Stimulated activated naive CD8-positive, alpha-beta T cell treated with anti-CD3 and anti-CD28 coated beads, Interleukin-15, amount 100 ng/mL, for 72 hours (primary cell): Measurements from ENCODE around the gene ALKBH4.
"Not testable (repeated sequence)": the region's sequence is repeated elsewhere in the genome, so short reads cannot be mapped to it uniquely, and the experiment has no call there.

Experiments used
- ATAC-seq: fragments of 150-1000 bp; cut with Tn5 transposase; 2 replicates; pipeline ENCODE4 v1.10.0; 2021; ENCODE audit warnings: mild to moderate bottlenecking, moderate library complexity
- DNase-seq, 2 donors: peaks; one replicate each; pipeline ENCODE4 v3.0.0; 2021 to 2022
- H3K27ac Mint-ChIP-seq, 2 donors: one replicate each; pipeline ENCODE4 v1.8.0; 2022; ENCODE audit warnings: mild to moderate bottlenecking in 2 of 2, mixed read lengths in 2 of 2, moderate library complexity in 2 of 2
- H3K27me3 Mint-ChIP-seq: one replicate; pipeline ENCODE4 v1.8.0; 2022; ENCODE audit warnings: mixed read lengths
- H3K4me1 Mint-ChIP-seq: one replicate; pipeline ENCODE4 v1.8.0; 2022; ENCODE audit warnings: mild to moderate bottlenecking, mixed read lengths
- H3K4me3 Mint-ChIP-seq, 2 donors: one replicate each; pipeline ENCODE4 v1.8.0; 2022; ENCODE audit warnings: mild to moderate bottlenecking in 2 of 2, mixed read lengths in 2 of 2, moderate library complexity in 1 of 2
- H3K9me3 Mint-ChIP-seq, 2 donors: one replicate each; pipeline ENCODE4 v1.8.0; 2022; ENCODE audit warnings: mixed read lengths in 2 of 2

The ALKBH4 gene

GRCh38 chr7:102468478-102469350 is 4.1 kb upstream of the ALKBH4 start:
- DNase-seq = no peak
- H3K27ac Mint-ChIP-seq = peak overlapping the region in 1 of 2 donors; percentile 95
- peaks cover 34% of the 10 kb centered on the region for H3K4me1 Mint-ChIP-seq
- no peaks in the 10 kb centered on the region for H3K9me3 Mint-ChIP-seq
- no peak for ATAC-seq
- no peaks in the 10 kb centered on the region for H3K27me3 Mint-ChIP-seq
- H3K4me3 Mint-ChIP-seq = no peak overlapping the region

GRCh38 chr7:102467581-102468477 is 3.2 kb upstream of the ALKBH4 start:
- Mint-ChIP-seq H3K4me1 (peaks cover 39% of the 10 kb centered on the region), H3K9me3 (no peaks in the 10 kb centered on the region), H3K27ac (peak overlapping the region in 1 of 2 donors; percentile 50), H3K4me3 (peak overlapping the region in 1 of 2 donors; percentile 24), H3K27me3 (no peaks in the 10 kb centered on the region)
- no peak for DNase-seq
- no peak for ATAC-seq

GRCh38 chr7:102466097-102466496 is 1.4 kb upstream of the ALKBH4 start:
- DNase-seq (no peak), ATAC-seq (no peak)
- no peaks in the 10 kb centered on the region for H3K9me3 Mint-ChIP-seq
- H3K27ac Mint-ChIP-seq = no peak overlapping the region
- H3K4me1 Mint-ChIP-seq = peaks cover 51% of the 10 kb centered on the region
- H3K27me3 Mint-ChIP-seq = no peaks in the 10 kb centered on the region
- H3K4me3 Mint-ChIP-seq = peak overlapping the region; percentile 95 to 96

- Mint-ChIP-seq H3K27ac (peak overlapping the region; percentile 90 to 93), H3K4me1 (peaks cover 59% of the 10 kb centered on the region), H3K4me3 (peak overlapping the region; percentile 95 to 96), H3K27me3 (no peaks in the 10 kb centered on the region), H3K9me3 (no peaks in the 10 kb centered on the region)
- ATAC-seq (no peak), DNase-seq (no peak)
Measured at GRCh38 chr7:102463841-102464576, 654 bp downstream of the ALKBH4 start.

DNA sequence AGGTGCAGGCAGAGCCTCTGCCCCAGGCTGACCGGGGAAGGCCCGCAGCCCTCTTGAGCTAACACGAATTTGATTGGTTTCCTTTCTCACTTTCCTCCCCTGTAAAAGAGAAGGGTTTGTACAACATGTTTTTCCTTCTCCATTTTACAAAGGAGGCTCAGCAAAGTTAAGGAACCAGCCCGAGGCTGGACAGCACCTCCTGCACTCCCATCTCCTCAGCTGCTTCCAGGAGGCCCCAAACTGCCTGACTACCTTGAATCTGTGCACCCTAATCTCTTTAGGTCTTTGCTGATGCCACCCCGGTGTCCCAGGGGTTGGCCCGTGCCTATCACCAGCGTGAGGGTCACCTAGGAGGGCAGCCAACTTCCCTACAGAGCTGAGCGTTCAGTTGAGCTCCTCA is 4.2 kb downstream of the ALKBH4 start:
- no peak overlapping the region for H3K4me3 Mint-ChIP-seq
- DNase-seq (no peak), ATAC-seq (no peak)
- H3K9me3 Mint-ChIP-seq = no peaks in the 10 kb centered on the region
- H3K4me1 Mint-ChIP-seq = peaks cover 38% of the 10 kb centered on the region
- peak overlapping the region in 1 of 2 donors; percentile 62 for H3K27ac Mint-ChIP-seq
- no peaks in the 10 kb centered on the region for H3K27me3 Mint-ChIP-seq

DNA sequence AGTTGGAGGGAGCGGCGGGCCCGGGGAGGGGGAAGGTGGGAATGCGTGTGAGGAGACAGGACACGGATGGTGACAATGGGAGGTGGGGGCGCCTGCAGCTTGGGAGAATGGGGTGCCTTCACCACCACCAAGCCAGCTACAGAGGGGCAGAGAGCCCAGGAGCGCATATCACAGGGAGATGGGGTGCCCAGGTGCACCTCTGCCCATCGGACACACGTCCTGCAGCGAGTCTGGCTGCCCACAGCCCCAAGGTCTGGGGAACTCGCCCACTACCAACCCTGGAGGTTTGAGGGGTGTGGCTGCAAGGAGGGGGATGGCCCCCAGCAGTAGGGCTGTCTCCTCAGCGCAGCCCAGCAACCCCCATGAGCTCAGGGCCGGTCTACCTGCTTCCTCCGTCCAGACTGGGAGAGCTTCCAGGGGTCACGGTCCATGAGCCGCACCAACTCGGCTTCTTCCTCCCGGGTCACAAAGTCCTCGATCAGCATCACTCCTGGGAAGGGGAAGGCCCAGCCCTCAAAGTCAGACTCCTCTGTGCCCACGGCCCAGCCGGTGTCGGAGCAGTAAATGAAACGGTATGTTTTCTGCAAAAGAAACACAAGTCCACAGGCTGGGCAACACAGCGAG is 5.3 kb downstream of the ALKBH4 start:
- no peak overlapping the region for H3K4me3 Mint-ChIP-seq
- H3K27ac Mint-ChIP-seq = no peak overlapping the region
- H3K9me3 Mint-ChIP-seq = no peaks in the 10 kb centered on the region
- ATAC-seq (peak; percentile 15), DNase-seq (no peak)
- H3K4me1 Mint-ChIP-seq = peaks cover 31% of the 10 kb centered on the region
- no peaks in the 10 kb centered on the region for H3K27me3 Mint-ChIP-seq

DNA sequence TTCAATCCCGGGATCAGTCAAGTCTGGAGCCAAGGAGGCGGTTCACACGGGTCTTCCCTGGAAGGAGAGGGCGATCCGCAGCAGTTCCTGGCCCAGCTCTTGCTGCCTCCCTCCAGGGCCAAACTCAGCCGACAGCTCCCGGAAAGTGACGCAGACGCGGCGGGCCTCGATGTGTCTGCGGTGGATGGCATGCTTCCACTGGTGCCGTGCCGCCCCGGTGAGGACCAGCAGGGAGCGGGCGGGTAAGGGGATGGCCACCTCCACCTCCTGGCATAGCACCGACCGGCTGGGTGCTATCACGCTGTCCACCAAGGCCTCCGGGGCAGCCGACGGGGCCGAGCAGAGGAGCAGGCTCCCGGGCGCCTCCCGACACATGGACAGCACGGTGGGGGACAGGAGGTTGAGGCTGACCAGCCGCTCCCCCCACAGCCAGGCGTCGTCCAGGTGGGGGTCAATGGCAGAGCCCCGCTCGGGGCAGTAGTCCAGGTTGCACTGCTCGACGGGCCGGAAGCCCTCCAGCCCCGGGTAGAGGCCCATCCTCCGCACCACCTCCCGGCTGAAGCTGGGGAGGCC is 7.2 kb downstream of the ALKBH4 start:
- Mint-ChIP-seq H3K4me3 (no peak overlapping the region), H3K4me1 (peaks cover 16% of the 10 kb centered on the region), H3K27ac (no peak overlapping the region), H3K9me3 (no peaks in the 10 kb centered on the region), H3K27me3 (no peaks in the 10 kb centered on the region)
- DNase-seq (no peak), ATAC-seq (peak; percentile 26)

DNA sequence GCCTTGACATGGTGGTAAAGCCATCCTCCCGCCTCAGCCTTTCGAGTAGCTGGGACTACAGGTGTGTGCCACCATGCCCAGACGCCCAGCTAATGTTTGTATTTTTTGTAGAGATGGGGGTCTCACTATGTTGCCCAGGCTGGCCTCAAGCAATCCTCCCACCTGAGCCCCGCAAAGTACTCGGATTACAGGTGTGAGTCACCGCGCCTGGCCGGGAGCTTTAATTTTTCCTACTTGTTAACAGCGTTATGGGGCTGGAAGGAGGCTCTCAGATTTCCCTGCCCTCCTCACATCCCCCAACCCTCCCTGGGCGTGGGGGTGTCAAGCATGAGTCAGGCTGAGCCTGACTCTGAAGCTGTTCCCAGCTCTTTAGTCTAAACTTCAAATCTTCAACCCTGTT is 8.3 kb downstream of the ALKBH4 start:
- Mint-ChIP-seq H3K27me3 (no peaks in the 10 kb centered on the region), H3K4me1 (peaks cover 8% of the 10 kb centered on the region), H3K9me3 (no peaks in the 10 kb centered on the region), H3K4me3 (no peak overlapping the region), H3K27ac (no peak overlapping the region)
- DNase-seq = no peak
- ATAC-seq = no peak

GRCh38 chr7:102455596-102455995 is 9.1 kb downstream of the ALKBH4 start:
- Mint-ChIP-seq H3K4me1 (peaks cover 4% of the 10 kb centered on the region), H3K9me3 (no peaks in the 10 kb centered on the region), H3K27ac (no peak overlapping the region), H3K27me3 (no peaks in the 10 kb centered on the region), H3K4me3 (no peak overlapping the region)
- DNase-seq (no peak), ATAC-seq (no peak)

DNA sequence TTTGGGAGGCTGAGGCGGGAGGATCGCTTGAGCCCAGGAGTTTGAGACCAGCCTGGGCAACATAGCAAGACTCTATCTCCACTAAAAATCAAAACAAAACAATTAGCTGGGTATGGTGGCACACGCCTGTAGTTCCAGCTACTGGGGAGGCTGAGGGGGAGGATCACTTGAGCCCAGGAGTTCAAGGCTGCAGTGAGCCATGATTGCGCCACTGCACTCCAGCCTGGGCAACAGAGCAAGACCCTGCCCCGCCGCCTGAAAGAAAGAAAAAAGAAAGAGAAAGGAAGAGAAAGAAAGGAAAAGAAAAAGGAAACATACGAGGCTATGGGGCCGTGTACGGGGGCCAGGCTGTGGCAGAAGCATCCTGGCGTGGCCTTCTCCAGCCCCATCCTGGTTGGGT is 9.7 kb downstream of the ALKBH4 start:
- H3K4me1 Mint-ChIP-seq, H3K9me3 Mint-ChIP-seq, DNase-seq, ATAC-seq, H3K4me3 Mint-ChIP-seq, H3K27me3 Mint-ChIP-seq, H3K27ac Mint-ChIP-seq: not testable (repeated sequence)

DNA sequence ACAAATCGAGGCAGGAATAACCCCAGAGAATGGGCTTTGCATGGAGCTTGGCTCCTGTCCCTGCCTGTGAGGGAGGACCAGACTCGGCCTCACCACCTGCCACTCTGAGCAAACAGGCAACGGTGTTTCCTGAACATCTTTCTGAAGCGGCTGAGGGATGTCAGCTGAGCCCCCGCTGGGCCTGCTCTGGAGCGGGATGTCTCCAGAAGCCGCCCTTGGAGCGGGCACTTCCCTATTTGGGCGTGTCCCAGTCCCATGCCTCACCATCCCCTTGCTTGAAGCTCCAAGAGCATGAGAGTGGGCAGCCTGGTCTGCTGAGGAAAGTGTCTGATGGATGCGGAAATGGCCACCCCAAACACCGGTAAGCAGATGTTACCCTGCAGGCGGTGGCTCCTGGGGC is 10.2 kb downstream of the ALKBH4 start:
- Mint-ChIP-seq H3K27me3 (no peaks in the 10 kb centered on the region), H3K9me3 (no peaks in the 10 kb centered on the region), H3K4me3 (no peak overlapping the region), H3K4me1 (peaks cover 7% of the 10 kb centered on the region), H3K27ac (no peak overlapping the region)
- ATAC-seq = no peak
- no peak for DNase-seq

DNA sequence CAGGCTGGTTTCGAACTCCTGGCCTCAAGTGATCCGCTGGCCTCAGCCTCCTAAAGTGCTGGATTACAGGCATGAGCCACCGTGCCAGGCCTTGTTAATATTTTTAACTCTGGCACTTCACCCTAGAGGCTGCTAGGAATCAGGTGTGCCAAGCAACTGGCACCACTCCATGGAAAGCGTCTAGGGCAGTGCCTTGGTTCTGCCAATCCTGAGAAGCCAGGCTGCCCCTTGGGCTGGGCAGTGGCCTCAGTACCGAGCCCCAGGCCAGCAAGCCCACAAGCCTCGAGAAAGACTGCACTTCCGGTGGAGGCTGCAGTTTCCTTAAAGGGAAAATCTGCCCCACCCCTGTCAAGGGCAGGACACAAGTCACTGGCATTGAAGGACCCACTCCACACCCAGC is 11.3 kb downstream of the ALKBH4 start:
- Mint-ChIP-seq H3K27ac (no peak overlapping the region), H3K4me3 (no peak overlapping the region), H3K27me3 (no peaks in the 10 kb centered on the region), H3K4me1 (peaks cover 7% of the 10 kb centered on the region), H3K9me3 (no peaks in the 10 kb centered on the region)
- DNase-seq (no peak), ATAC-seq (no peak)

- Mint-ChIP-seq H3K27me3 (no peaks in the 10 kb centered on the region), H3K27ac (no peak overlapping the region), H3K4me3 (no peak overlapping the region), H3K4me1 (peaks cover 7% of the 10 kb centered on the region), H3K9me3 (no peaks in the 10 kb centered on the region)
- ATAC-seq = no peak
- no peak for DNase-seq
Measured at GRCh38 chr7:102452451-102452850, 12.2 kb downstream of the ALKBH4 start.

GRCh38 chr7:102451371-102452054 is 13.2 kb downstream of the ALKBH4 start:
- H3K4me1 Mint-ChIP-seq = peaks cover 14% of the 10 kb centered on the region
- H3K27me3 Mint-ChIP-seq = no peaks in the 10 kb centered on the region
- no peak for ATAC-seq
- DNase-seq = no peak
- H3K9me3 Mint-ChIP-seq = no peaks in the 10 kb centered on the region
- H3K4me3 Mint-ChIP-seq = no peak overlapping the region
- peak overlapping the region in 1 of 2 donors; percentile 59 for H3K27ac Mint-ChIP-seq
